ENCODE data around the gene STX1A.

STX1A gene

DNA sequence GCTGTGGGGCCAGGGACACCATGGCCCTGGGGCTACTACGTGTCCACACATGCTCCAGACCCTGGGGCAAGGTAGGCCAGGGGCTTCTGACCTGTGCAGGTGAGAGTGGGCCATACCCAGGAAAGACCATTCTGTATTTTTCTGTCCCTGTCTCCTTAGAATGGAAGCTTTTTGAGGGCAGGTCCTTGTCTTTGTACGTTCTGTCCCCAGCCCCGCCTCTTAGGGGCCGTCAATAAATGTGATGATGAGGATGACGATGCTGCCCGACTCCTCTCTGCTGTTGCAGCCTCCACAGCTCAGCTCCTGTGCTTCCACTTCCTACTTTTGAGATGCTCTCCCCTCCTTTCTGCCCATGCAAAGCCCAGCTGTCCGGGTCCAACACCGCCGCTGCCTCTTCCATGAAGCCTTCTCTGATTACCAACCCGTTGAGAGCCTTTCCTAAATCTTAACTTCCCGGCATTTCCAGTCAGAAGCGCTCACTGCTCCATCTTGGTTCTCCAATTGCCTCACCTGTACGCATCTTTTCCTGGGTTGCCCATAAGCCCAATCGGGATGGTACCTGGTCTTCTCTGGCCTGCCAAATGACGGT lies 47.5 kb downstream of the STX1A start:
- no peak for DNase-seq
- Histone ChIP-seq H3K9me3 (no peaks in the 10 kb centered on the region), H3K27me3 (0 out of 2 replicates have a peak, but pooled peaks cover 3% of the 10 kb centered on the region), H3K36me3 (no peaks in the 10 kb centered on the region), H3K4me3 (ENCODE audit: low read depth, low read length) (no peak overlapping the region), H3K4me1 (no peaks in the 10 kb centered on the region)
- TF ChIP-seq CTCF (IDR thresholded peaks at IDR 0.05; ENCODE audit: low read depth, low read length): no peak

- TF ChIP-seq CTCF (IDR thresholded peaks at IDR 0.05; ENCODE audit: low read depth, low read length): no peak
- H3K9me3 ChIP-seq: no peaks in the 10 kb centered on the region
- DNase-seq: no peak
- 0 out of 2 replicates have a peak, but pooled peaks cover 3% of the 10 kb centered on the region for H3K27me3 ChIP-seq
- no peaks in the 10 kb centered on the region for H3K4me1 ChIP-seq
- no peaks in the 10 kb centered on the region for H3K36me3 ChIP-seq
- H3K4me3 ChIP-seq (ENCODE audit: low read depth, low read length): no peak overlapping the region
Measured at GRCh38 chr7:73671322-73671661, 48.2 kb downstream of the STX1A start.

GRCh38 chr7:73669858-73670385 lies 49.5 kb downstream of the STX1A start:
- no peak for DNase-seq
- TF ChIP-seq CTCF (IDR thresholded peaks at IDR 0.05; ENCODE audit: low read depth, low read length): no peak
- no peaks in the 10 kb centered on the region for H3K36me3 ChIP-seq
- H3K4me1 ChIP-seq: no peaks in the 10 kb centered on the region
- H3K9me3 ChIP-seq: no peaks in the 10 kb centered on the region
- 0 out of 2 replicates have a peak, but pooled peaks cover 3% of the 10 kb centered on the region for H3K27me3 ChIP-seq
- no peak overlapping the region for H3K4me3 ChIP-seq (ENCODE audit: low read depth, low read length)

- no peak for TF ChIP-seq CTCF (IDR thresholded peaks at IDR 0.05; ENCODE audit: low read depth, low read length)
- H3K27me3 ChIP-seq: 0 out of 2 replicates have a peak, but pooled peaks cover 3% of the 10 kb centered on the region
- H3K36me3 ChIP-seq: no peaks in the 10 kb centered on the region
- H3K9me3 ChIP-seq: no peaks in the 10 kb centered on the region
- DNase-seq: no peak
- H3K4me3 ChIP-seq (ENCODE audit: low read depth, low read length): no peak overlapping the region
- H3K4me1 ChIP-seq: no peaks in the 10 kb centered on the region
Measured at GRCh38 chr7:73669288-73669701, 50.2 kb downstream of the STX1A start.

- Histone ChIP-seq H3K4me3 (ENCODE audit: low read depth, low read length) (no peak overlapping the region), H3K9me3 (no peaks in the 10 kb centered on the region), H3K36me3 (no peaks in the 10 kb centered on the region), H3K4me1 (no peaks in the 10 kb centered on the region), H3K27me3 (0 out of 2 replicates have a peak, but pooled peaks cover 3% of the 10 kb centered on the region)
- no peak for DNase-seq
- no peak for TF ChIP-seq CTCF (IDR thresholded peaks at IDR 0.05; ENCODE audit: low read depth, low read length)
Measured at GRCh38 chr7:73668886-73669230, 50.6 kb downstream of the STX1A start.

GRCh38 chr7:73668103-73668885 lies 51.2 kb downstream of the STX1A start:
- Histone ChIP-seq H3K27me3 (0 out of 2 replicates have a peak, but pooled peaks cover 3% of the 10 kb centered on the region), H3K9me3 (no peaks in the 10 kb centered on the region), H3K4me3 (ENCODE audit: low read depth, low read length) (peak overlapping the region; percentile 49), H3K36me3 (no peaks in the 10 kb centered on the region), H3K4me1 (no peaks in the 10 kb centered on the region)
- TF ChIP-seq CTCF (IDR thresholded peaks at IDR 0.05; ENCODE audit: low read depth, low read length): no peak
- DNase-seq: no peak
